ENCODE measurements around the gene DPP4.
"Not testable (repeated sequence)": the region's sequence is repeated elsewhere in the genome, so short reads cannot be mapped to it uniquely, and the experiment has no call there.

- TF ChIP-seq CTCF, POLR2A, POLR2AphosphoS5, EP300 (IDR thresholded peaks at IDR 0.05): not testable (repeated sequence)
These were observed 24.9 kb downstream of the DPP4 start for GRCh38 chr2:162049089-162049488.
